Endometrial microvascular endothelial cells (primary cell): ENCODE measurements around the gene PLCB4. TPM values are rescaled to one million over a fixed set of nuclear protein-coding genes. Genes with fewer than 3 reads are reported as not detected.

Experiments
- in situ Hi-C: cut with HindIII; loops from 2 replicates; pipeline ENCODE4 v1.10.0; 2017; ENCODE audit warnings: low sequenced_read_pairs, low pct_unique_long_range_greater_than_20kb; ENCODE audit errors: inconsistent ontology term
- total RNA-seq: library from RNA; depleted of rRNA; stranded (reverse); fragments of >200 nt; gene quantifications from one replicate; pipeline ENCODE4 v1.2.3, GENCODE V29; 2015; ENCODE audit errors: inconsistent ontology term

PLCB4 gene
- total RNA-seq, 1 donor from 2014 or later, result 0.19 TPM

GRCh38 chr20:9156529-9157280 is 87.8 kb downstream of the PLCB4 start:
- in situ Hi-C loops, result no loop called here

GRCh38 chr20:9160331-9160730 is 91.4 kb downstream of the PLCB4 start:
- in situ Hi-C loops, result no loop called here

- in situ Hi-C loops, result no loop called here
Observed at GRCh38 chr20:9160757-9161156, 91.9 kb downstream of the PLCB4 start.

GRCh38 chr20:9161311-9161710 is 92.4 kb downstream of the PLCB4 start:
- in situ Hi-C loops, result no loop called here

- in situ Hi-C loops, result no loop called here
Observed at GRCh38 chr20:9163251-9163650, 94.4 kb downstream of the PLCB4 start.

GRCh38 chr20:9163995-9164394 is 95.1 kb downstream of the PLCB4 start:
- in situ Hi-C loops, result no loop called here

- in situ Hi-C loops, result no loop called here
Observed at GRCh38 chr20:9165261-9165660, 96.4 kb downstream of the PLCB4 start.

- in situ Hi-C loops, result no loop called here
Observed at GRCh38 chr20:9166153-9166780, 97.4 kb downstream of the PLCB4 start.

- in situ Hi-C loops, result no loop called here
Observed at GRCh38 chr20:9169409-9169808, 100.5 kb downstream of the PLCB4 start.

GRCh38 chr20:9172851-9173250 is 104.0 kb downstream of the PLCB4 start:
- in situ Hi-C loops, result no loop called here

- in situ Hi-C loops, result no loop called here
Observed at GRCh38 chr20:9177278-9177677, 108.4 kb downstream of the PLCB4 start.

- in situ Hi-C loops, result no loop called here
Observed at GRCh38 chr20:9179193-9179802, 110.4 kb downstream of the PLCB4 start.

GRCh38 chr20:9179867-9180266 is 111.0 kb downstream of the PLCB4 start:
- in situ Hi-C loops, result no loop called here

- in situ Hi-C loops, result no loop called here
Observed at GRCh38 chr20:9180481-9181257, 111.8 kb downstream of the PLCB4 start.

- in situ Hi-C loops, result no loop called here
Observed at GRCh38 chr20:9185511-9185910, 116.6 kb downstream of the PLCB4 start.

- in situ Hi-C loops, result no loop called here
Observed at GRCh38 chr20:9186396-9186795, 117.5 kb downstream of the PLCB4 start.

GRCh38 chr20:9195031-9195430 is 126.1 kb downstream of the PLCB4 start:
- in situ Hi-C loops, result no loop called here

GRCh38 chr20:9196110-9196509 is 127.2 kb downstream of the PLCB4 start:
- in situ Hi-C loops, result no loop called here

GRCh38 chr20:9198460-9198859 is 129.6 kb downstream of the PLCB4 start:
- in situ Hi-C loops, result no loop called here
